Measurements from ENCODE around the gene MAG. TPM values are rescaled to one million over a fixed set of nuclear protein-coding genes. Genes with fewer than 3 reads are reported as not detected.

The MAG gene
- total RNA-seq, 1 experiment from 2014 or later: 0.41 TPM

DNA sequence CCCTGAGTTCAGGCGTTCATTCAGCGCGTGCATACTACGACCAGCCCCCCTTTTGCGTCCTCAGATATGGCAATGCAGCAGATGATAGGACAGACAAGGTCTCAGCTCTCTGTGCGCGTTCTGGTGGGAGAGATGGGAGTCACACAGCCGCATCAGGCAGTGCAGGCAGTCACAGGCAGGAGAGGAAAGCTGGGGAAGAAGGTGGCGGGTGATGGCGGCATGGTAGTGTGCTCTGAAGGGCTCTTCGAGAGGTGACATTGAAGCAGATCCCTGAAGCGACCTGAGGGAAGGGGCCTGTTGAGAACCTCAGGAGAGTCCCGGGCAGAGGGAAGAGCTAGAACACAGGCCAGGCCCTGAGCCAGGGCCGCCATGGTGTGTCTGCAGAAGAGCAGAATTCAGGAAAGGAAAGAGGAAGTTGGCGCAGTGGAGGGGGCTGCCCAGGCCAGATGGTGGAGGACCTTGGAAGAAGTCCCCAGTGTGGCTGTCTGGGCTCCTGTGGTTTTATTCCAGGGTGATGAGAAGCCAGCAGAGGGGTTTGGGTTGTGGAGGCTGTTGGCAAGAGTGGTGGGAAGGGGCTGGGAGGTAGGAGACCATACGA is 19.7 kb upstream of the MAG start:
- no TSS peak for BruUV-seq (replicated peaks)
- H3K4me1 ChIP-seq: peaks cover 6% of the 10 kb centered on the region
- no peaks in the 10 kb centered on the region for H3K27me3 Mint-ChIP-seq (ENCODE audit: insufficient read depth, unreplicated experiment)
- H3K4me1 Mint-ChIP-seq (ENCODE audit: low read depth, unreplicated experiment): no peaks in the 10 kb centered on the region
- H3K27ac Mint-ChIP-seq (ENCODE audit: unreplicated experiment): peak overlapping the region; percentile 14
- intact Hi-C loops (cut with micrococcal nuclease; ENCODE audit: unreplicated experiment): no loop called here
- H3K9me3 Mint-ChIP-seq (ENCODE audit: unreplicated experiment): no peaks in the 10 kb centered on the region
- H3K4me3 ChIP-seq (ENCODE audit: low read depth, low read length): no peak overlapping the region
- peaks cover 81% of the 10 kb centered on the region for H3K36me3 Mint-ChIP-seq (ENCODE audit: insufficient read depth, unreplicated experiment)
- CTCF ChIA-PET: no interaction called here
- no peaks in the 10 kb centered on the region for H3K27me3 ChIP-seq (replicated peaks; ENCODE audit: control insufficient read depth, insufficient read depth, low read length)
- no peaks in the 10 kb centered on the region for H3K9me3 ChIP-seq
- POLR2A ChIA-PET: no interaction called here
- peaks cover 4% of the 10 kb centered on the region for H3K36me3 ChIP-seq (ENCODE audit: control insufficient read depth, insufficient read depth, low read length)
- no peak overlapping the region for H3K4me3 Mint-ChIP-seq (ENCODE audit: unreplicated experiment)
- DNase-seq: no peak
- TF ChIP-seq, protein P1, sequence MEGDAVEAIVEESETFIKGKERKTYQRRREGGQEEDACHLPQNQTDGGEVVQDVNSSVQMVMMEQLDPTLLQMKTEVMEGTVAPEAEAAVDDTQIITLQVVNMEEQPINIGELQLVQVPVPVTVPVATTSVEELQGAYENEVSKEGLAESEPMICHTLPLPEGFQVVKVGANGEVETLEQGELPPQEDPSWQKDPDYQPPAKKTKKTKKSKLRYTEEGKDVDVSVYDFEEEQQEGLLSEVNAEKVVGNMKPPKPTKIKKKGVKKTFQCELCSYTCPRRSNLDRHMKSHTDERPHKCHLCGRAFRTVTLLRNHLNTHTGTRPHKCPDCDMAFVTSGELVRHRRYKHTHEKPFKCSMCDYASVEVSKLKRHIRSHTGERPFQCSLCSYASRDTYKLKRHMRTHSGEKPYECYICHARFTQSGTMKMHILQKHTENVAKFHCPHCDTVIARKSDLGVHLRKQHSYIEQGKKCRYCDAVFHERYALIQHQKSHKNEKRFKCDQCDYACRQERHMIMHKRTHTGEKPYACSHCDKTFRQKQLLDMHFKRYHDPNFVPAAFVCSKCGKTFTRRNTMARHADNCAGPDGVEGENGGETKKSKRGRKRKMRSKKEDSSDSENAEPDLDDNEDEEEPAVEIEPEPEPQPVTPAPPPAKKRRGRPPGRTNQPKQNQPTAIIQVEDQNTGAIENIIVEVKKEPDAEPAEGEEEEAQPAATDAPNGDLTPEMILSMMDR (IDR thresholded peaks at IDR 0.05; ENCODE audit: insufficient read depth in 1 of 2, low read depth in 1 of 2, low read length in 1 of 2, severe bottlenecking in 1 of 2, unreplicated experiment in 1 of 2): no peak

DNA sequence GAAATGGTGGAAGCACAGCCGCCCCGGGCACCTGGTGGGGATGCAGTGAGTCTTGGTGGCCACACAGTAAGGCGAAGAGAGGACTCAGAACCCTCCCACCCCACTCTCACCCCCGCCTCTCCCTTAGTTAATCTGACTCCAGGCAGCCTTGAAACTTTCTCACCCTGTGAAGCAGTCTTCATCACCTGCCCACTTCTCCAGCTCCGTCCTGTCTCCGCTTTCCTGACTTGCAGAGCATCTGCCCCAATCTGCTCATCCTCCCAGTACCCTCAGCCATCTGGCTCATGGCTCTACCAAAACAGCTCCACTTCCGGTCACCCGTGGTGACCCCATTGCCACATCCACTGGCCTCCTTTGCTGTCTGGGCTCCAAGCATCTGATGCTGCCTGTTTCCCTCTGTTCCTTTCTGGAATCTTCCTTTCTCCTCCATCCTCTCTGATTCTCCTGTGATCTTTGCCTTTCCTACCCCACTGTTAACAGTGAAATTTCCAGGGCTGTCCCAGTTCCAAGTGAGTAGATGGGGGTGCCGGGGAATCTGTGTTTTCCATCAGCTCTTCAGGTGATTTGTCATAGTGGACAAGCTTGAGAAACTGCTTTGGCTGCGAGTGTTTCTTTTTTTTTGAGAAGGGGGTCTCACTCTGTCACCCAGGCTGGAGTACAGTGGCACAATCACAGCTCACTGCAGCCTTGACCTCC is 18.9 kb upstream of the MAG start:
- POLR2A ChIA-PET: no interaction called here
- no peak for DNase-seq
- Histone ChIP-seq H3K4me3 (ENCODE audit: low read depth, low read length) (no peak overlapping the region), H3K27me3 (replicated peaks; ENCODE audit: control insufficient read depth, insufficient read depth, low read length) (no peaks in the 10 kb centered on the region), H3K36me3 (ENCODE audit: control insufficient read depth, insufficient read depth, low read length) (peaks cover 4% of the 10 kb centered on the region; the same call in 1 of the 2 replicates), H3K9me3 (no peaks in the 10 kb centered on the region), H3K4me1 (peaks cover 6% of the 10 kb centered on the region)
- Mint-ChIP-seq H3K9me3 (ENCODE audit: unreplicated experiment) (no peaks in the 10 kb centered on the region), H3K27me3 (ENCODE audit: insufficient read depth, unreplicated experiment) (no peaks in the 10 kb centered on the region), H3K36me3 (ENCODE audit: insufficient read depth, unreplicated experiment) (peaks cover 81% of the 10 kb centered on the region), H3K27ac (ENCODE audit: unreplicated experiment) (no peak overlapping the region), H3K4me3 (ENCODE audit: unreplicated experiment) (peak overlapping the region; percentile 1), H3K4me1 (ENCODE audit: low read depth, unreplicated experiment) (no peaks in the 10 kb centered on the region)
- intact Hi-C loops (cut with micrococcal nuclease; ENCODE audit: unreplicated experiment): no loop called here
- CTCF ChIA-PET: no interaction called here
- no TSS peak for BruUV-seq (replicated peaks)
- TF ChIP-seq, protein P1 (IDR thresholded peaks at IDR 0.05; ENCODE audit: insufficient read depth in 1 of 2, low read depth in 1 of 2, low read length in 1 of 2, severe bottlenecking in 1 of 2, unreplicated experiment in 1 of 2): no peak

DNA sequence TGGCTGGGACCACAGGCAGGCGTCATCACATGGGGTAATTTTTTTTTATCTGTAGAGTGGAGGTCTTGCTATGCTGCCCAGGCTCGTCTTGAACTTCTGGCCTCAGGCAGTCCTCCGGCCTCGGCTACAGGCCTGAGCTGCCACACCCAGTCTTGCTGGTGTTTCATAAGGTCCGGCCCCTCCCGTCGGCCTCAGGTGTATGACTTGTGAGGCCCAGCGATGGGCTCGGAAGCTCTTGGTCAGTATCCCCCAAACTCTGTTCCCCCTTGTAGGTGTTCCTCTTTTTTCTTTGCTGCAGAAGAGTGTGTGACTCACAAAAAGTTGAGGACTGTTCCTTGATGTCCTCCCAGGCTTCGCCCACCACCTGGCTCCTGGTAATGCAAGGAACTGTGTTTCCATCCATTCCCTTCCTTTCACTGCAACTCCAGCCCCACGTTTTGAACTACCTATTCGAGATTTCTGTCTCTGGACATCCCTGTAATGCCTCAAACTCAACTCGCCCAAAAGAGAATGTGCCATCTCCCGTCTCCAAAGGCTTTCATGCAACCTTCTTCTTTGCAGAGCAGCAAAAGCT is 18.2 kb upstream of the MAG start:
- Histone ChIP-seq H3K4me1 (peaks cover 6% of the 10 kb centered on the region), H3K27me3 (replicated peaks; ENCODE audit: control insufficient read depth, insufficient read depth, low read length) (no peaks in the 10 kb centered on the region), H3K4me3 (ENCODE audit: low read depth, low read length) (no peak overlapping the region), H3K9me3 (no peaks in the 10 kb centered on the region), H3K36me3 (ENCODE audit: control insufficient read depth, insufficient read depth, low read length) (peaks cover 4% of the 10 kb centered on the region; the same call in 1 of the 2 replicates)
- Mint-ChIP-seq H3K4me1 (ENCODE audit: low read depth, unreplicated experiment) (no peaks in the 10 kb centered on the region), H3K27me3 (ENCODE audit: insufficient read depth, unreplicated experiment) (no peaks in the 10 kb centered on the region), H3K36me3 (ENCODE audit: insufficient read depth, unreplicated experiment) (peaks cover 76% of the 10 kb centered on the region), H3K4me3 (ENCODE audit: unreplicated experiment) (no peak overlapping the region), H3K27ac (ENCODE audit: unreplicated experiment) (no peak overlapping the region), H3K9me3 (ENCODE audit: unreplicated experiment) (no peaks in the 10 kb centered on the region)
- no TSS peak for BruUV-seq (replicated peaks)
- ChIA-PET CTCF (no interaction called here), POLR2A (no interaction called here)
- DNase-seq: no peak
- TF ChIP-seq, protein P1 (IDR thresholded peaks at IDR 0.05; ENCODE audit: insufficient read depth in 1 of 2, low read depth in 1 of 2, low read length in 1 of 2, severe bottlenecking in 1 of 2, unreplicated experiment in 1 of 2): no peak
- intact Hi-C loops (cut with micrococcal nuclease; ENCODE audit: unreplicated experiment): no loop called here
